Articular chondrocyte of knee joint (primary cell): ENCODE measurements around the gene MFAP1. TPM values are rescaled to one million over a fixed set of nuclear protein-coding genes. Genes with fewer than 3 reads are reported as not detected.

Source experiments
- small RNA-seq: library from RNA; depleted of rRNA; stranded (forward); fragments of <200 nt; gene quantifications from one replicate; pipeline ENCODE3, GENCODE V24; 2012
- total RNA-seq: library from RNA; depleted of rRNA; stranded (reverse); fragments of >200 nt; gene quantifications from 2 replicates; pipeline ENCODE4 v1.2.3, GENCODE V29; 2012

The MFAP1 gene
- total RNA-seq = 23.9 and 32.3 TPM in 2 replicates

GRCh38 chr15:43824302-43825246, at the start of gene MFAP1:
Gene MFAP1 (minus strand): TSS chr15:43824690. CDS start chr15:43824569, 121 bp downstream.

GRCh38 chr15:43826508-43827341, 2.2 kb upstream of the MFAP1 start, which contains the start of gene WDR76:
Gene WDR76 (plus strand): TSS chr15:43827002. CDS start chr15:43827033, 31 bp downstream.

GRCh38 chr15:43800286-43801141, 24.0 kb downstream of the MFAP1 start, which contains the start of gene HYPK:
Gene HYPK (plus strand): TSS chr15:43800599. CDS start chr15:43800623, 24 bp downstream.

GRCh38 chr15:43799945-43800285, 24.6 kb downstream of the MFAP1 start, which contains the start of gene SERINC4:
Gene SERINC4 (minus strand): TSS chr15:43800220. CDS start chr15:43799986, 234 bp downstream.

GRCh38 chr15:43791993-43792760, 32.3 kb downstream of the MFAP1 start, which contains the start of gene SERF2:
Gene SERF2 (plus strand): TSS chr15:43792320. CDS start chr15:43792377, 57 bp downstream.

GRCh38 chr15:43776718-43777266, 47.7 kb downstream of the MFAP1 start, which contains the start of gene ELL3:
Gene ELL3 (minus strand): TSS chr15:43776966. CDS start chr15:43776901, 65 bp downstream.

Small RNA genes lying within 50 kb of the gene (small RNA-seq; reads per million reads assigned to genes)
- gene MIR1282 (not detected), gene RF00019 (not detected)

Other genes starting within 250 kb of the MFAP1 start
- gene PPIP5K1, start 234.5 kb downstream of the MFAP1 start, total RNA-seq = 23.9 and 24.0 TPM in 2 replicates
- not detected in 2 replicates for gene CKMT1B, start 230.7 kb downstream of the MFAP1 start, total RNA-seq
- gene STRC, start 205.9 kb downstream of the MFAP1 start, total RNA-seq = 0.26 and 0.32 TPM in 2 replicates
- 1.5 and 1.8 TPM in 2 replicates for gene CATSPER2, start 175.8 kb downstream of the MFAP1 start, total RNA-seq
- gene CKMT1A, start 130.8 kb downstream of the MFAP1 start, total RNA-seq = not detected in 2 replicates
- 287 and 297 TPM in 2 replicates for gene PDIA3, start 78.3 kb downstream of the MFAP1 start, total RNA-seq
- 3.1 and 6.6 TPM in 2 replicates for gene ELL3, start 47.7 kb downstream of the MFAP1 start, total RNA-seq
- gene SERF2, start 32.4 kb downstream of the MFAP1 start, total RNA-seq = 291 and 610 TPM in 2 replicates
- gene SERINC4, start 24.5 kb downstream of the MFAP1 start, total RNA-seq = 0.13 TPM in 1 of 2 replicates, not detected in the other
- 5.5 and 10.7 TPM in 2 replicates for gene HYPK, start 24.1 kb downstream of the MFAP1 start, total RNA-seq
- gene WDR76, start 2.3 kb upstream of the MFAP1 start, total RNA-seq = 14.1 and 19.5 TPM in 2 replicates